Neutrophil (primary cell): ENCODE results near the gene TFDP1.

Experiments used
- H3K27ac ChIP-seq: fragments of 200-600 bp; sonication (generic); 2 replicates; pipeline ENCODE4 v1.5.1; 2016; ENCODE audit warnings: mild to moderate bottlenecking, moderate library complexity
- H3K27me3 ChIP-seq: fragments of 200-600 bp; sonication (generic); 2 replicates; pipeline ENCODE4 v1.6.0; 2016; ENCODE audit warnings: mild to moderate bottlenecking
- H3K36me3 ChIP-seq: fragments of 200-600 bp; sonication (generic); 2 replicates; pipeline ENCODE4 v1.5.1; 2017
- H3K4me1 ChIP-seq, 2 experiments: fragments of 200-600 bp in 1 of 2; sonication (generic) in 1 of 2; 1 replicate in 1 of 2; 2 replicates in 1 of 2; pipeline versions ENCODE4 v1.5.1 to v1.6.1; 2013 to 2016; ENCODE audit warnings: low read depth in 1 of 2, low read length in 1 of 2, mild to moderate bottlenecking in 1 of 2, moderate library complexity in 1 of 2; ENCODE audit not compliant: control insufficient read depth in 1 of 2, insufficient read depth in 1 of 2
- H3K4me3 ChIP-seq, 2 experiments: fragments of 200-600 bp in 1 of 2; sonication (generic) in 1 of 2; 1 replicate in 1 of 2; 2 replicates in 1 of 2; pipeline ENCODE4 v1.5.1; 2013 to 2016; ENCODE audit warnings: low read depth in 1 of 2, low read length in 1 of 2, mild to moderate bottlenecking in 1 of 2, moderate library complexity in 1 of 2
- H3K9me3 ChIP-seq: fragments of 200-600 bp; sonication (generic); 2 replicates; pipeline ENCODE4 v1.5.1; 2016
- TF ChIP-seq, protein P1 (sequence below): fragments of 200-600 bp; sonication (generic); IDR thresholded peaks from 2 replicates; pipeline ENCODE4 v1.5.1; 2016; ENCODE audit warnings: antibody characterized with exemption

The TFDP1 gene

DNA sequence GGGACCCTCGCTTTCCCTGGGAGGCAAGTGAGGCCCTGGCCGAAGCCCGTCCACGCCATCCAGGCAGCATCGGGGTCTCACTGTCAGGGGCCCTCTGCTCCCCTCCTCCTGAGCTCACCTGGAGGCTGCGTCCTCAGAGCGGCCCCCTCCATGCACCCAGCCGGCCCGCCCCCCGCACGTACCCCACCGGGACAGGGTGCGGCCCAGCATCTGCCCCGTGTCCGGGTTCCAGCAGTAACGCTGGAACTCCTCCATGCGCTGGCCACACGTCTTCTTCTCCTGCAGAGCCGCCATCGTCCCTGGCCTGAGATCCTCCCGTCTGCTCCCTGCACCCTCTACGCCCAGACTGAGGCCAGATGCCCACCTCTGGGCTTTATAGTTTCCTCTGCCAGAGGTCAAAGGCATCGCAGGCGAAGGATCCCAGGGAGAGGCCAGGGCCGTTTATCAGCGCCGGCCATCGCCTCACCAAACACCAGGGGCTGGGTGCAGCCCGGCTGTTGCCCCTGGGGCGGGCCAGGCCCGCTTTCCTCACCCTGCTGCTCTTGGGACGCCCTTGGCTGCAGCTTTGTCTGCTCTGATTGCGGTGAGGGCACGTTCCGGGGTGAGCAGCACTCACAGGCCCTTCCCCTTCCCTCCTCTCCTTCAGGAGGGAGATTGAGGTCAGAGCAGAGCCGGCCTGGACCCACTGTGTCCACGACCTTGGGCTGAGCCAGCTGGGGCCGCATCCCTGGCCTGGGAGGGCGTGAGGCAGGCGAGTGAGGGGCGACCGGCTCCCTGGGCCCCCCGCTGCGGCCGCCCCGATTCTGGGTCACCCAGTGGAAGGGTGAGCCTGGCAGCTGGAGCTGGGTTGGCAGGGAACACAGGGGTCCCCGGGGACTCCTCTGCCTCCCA lies 73.5 kb downstream of the TFDP1 start, which contains the start of gene ATP4B:
Gene ATP4B, minus strand, starts transcription at position 348 of the 891 bp plus-strand sequence. Its CDS starts 54 bp downstream, at position 294.
- Histone ChIP-seq H3K27me3 (peaks cover 14% of the 10 kb centered on the region), H3K4me3 (no peak within 1 kb of the TSS), H3K36me3 (no peaks in the 10 kb centered on the region), H3K9me3 (no peaks in the 10 kb centered on the region), H3K27ac (no peak within 1 kb of the TSS), H3K4me1 (no peaks in the 10 kb centered on the region)
- TF ChIP-seq, protein P1, sequence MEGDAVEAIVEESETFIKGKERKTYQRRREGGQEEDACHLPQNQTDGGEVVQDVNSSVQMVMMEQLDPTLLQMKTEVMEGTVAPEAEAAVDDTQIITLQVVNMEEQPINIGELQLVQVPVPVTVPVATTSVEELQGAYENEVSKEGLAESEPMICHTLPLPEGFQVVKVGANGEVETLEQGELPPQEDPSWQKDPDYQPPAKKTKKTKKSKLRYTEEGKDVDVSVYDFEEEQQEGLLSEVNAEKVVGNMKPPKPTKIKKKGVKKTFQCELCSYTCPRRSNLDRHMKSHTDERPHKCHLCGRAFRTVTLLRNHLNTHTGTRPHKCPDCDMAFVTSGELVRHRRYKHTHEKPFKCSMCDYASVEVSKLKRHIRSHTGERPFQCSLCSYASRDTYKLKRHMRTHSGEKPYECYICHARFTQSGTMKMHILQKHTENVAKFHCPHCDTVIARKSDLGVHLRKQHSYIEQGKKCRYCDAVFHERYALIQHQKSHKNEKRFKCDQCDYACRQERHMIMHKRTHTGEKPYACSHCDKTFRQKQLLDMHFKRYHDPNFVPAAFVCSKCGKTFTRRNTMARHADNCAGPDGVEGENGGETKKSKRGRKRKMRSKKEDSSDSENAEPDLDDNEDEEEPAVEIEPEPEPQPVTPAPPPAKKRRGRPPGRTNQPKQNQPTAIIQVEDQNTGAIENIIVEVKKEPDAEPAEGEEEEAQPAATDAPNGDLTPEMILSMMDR = no peak

DNA sequence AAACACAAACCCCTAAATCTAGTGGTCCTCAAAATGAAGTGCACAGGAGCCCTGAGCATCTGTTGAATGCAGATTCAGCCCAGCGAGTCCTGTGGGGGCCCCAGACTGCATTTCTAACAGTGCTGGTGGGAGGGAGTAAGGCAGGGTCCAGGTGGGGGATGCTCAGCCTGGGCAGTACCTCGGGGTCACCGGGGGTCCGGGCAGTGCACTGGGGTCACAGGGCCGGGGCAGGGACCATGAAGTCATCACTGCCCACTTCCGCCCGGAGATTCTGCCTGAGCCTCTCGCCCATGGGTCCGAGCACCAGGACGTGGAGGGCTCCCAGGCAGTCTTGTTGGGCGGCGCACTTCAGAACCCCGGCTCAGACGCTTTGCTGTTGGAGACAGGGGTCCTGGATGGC lies 74.3 kb downstream of the TFDP1 start:
- Histone ChIP-seq H3K36me3 (no peaks in the 10 kb centered on the region), H3K4me3 (no peak overlapping the region)
- TF ChIP-seq, protein P1 = no peak

DNA sequence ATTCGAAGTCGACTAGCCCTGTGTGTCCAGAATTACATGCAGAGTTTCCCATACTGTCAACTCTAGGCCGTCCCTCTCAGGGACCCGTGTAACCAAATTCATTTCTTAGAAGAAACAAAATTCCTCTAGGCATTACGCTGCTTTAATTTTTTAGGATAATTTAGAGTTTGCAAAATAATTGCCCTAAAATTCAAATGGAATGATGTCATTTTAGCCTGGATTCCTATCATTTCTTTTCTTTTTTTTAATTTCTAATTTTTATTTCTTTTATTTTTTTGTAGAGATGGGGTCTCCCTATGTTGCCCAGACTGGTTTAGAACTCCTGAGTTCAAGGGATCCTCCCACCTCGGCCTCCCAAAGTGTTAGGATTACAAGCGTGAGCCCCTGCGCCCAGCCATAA lies 74.8 kb downstream of the TFDP1 start:
- no peaks in the 10 kb centered on the region for H3K36me3 ChIP-seq
- no peak overlapping the region for H3K27ac ChIP-seq
- H3K9me3 ChIP-seq = no peaks in the 10 kb centered on the region
- TF ChIP-seq, protein P1 = no peak
- peaks cover 17% of the 10 kb centered on the region for H3K27me3 ChIP-seq
- H3K4me1 ChIP-seq = no peaks in the 10 kb centered on the region
- H3K4me3 ChIP-seq = no peak overlapping the region

More for the DNA sequence above, 74.3 kb downstream of the TFDP1 start:
- no peak overlapping the region for H3K27ac ChIP-seq
- H3K27me3 ChIP-seq = peaks cover 17% of the 10 kb centered on the region
- H3K9me3 ChIP-seq = no peaks in the 10 kb centered on the region
- H3K4me1 ChIP-seq = no peaks in the 10 kb centered on the region

DNA sequence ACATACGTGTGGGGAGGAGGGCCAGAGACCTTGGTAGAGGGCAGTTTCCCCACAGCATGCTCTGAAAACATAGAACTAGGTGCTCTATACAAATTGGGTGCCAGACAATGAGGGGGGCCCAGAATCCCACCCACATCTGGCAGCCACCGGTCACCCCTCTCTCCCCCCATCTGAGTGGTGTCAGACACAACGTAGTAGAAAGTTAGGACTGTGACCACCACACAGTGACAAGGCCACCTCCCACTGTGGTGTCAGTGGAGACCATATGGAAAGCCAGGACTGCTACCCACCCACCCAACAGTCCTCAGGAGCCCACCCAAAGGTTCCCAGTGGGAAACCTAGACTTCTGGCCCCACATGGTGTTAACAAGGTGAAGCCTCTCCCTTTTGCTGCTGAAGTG lies 75.5 kb downstream of the TFDP1 start:
- Histone ChIP-seq H3K36me3 (no peaks in the 10 kb centered on the region), H3K4me1 (no peaks in the 10 kb centered on the region), H3K27me3 (peaks cover 21% of the 10 kb centered on the region), H3K4me3 (no peak overlapping the region), H3K9me3 (no peaks in the 10 kb centered on the region), H3K27ac (no peak overlapping the region)
- TF ChIP-seq, protein P1 = no peak

DNA sequence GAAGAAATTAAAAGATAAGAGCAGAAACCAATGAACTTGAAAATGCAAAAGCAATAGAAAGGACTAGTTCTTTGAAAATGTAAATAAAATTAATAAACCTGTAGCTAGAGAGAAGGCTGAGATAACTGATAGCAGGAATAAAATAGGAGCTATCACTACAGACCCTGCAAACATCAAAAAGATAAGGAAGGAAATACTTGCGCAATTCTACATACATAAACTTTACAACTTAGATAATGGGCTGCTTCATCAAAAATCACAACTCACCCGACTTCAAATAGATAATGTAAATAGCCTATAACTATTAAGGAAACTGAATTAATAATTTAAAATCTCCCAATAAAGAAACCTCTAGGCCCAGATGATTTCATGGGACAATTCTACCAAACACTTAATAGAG lies 77.0 kb downstream of the TFDP1 start:
- H3K9me3 ChIP-seq = no peaks in the 10 kb centered on the region
- H3K27me3 ChIP-seq = peaks cover 21% of the 10 kb centered on the region
- H3K36me3 ChIP-seq = no peaks in the 10 kb centered on the region
- no peak overlapping the region for H3K4me3 ChIP-seq
- TF ChIP-seq, protein P1 = no peak
- no peak overlapping the region for H3K27ac ChIP-seq
- H3K4me1 ChIP-seq = no peaks in the 10 kb centered on the region
